ENCODE measurements around the gene NELFA. TPM values are rescaled to one million over a fixed set of nuclear protein-coding genes. Genes with fewer than 3 reads are reported as not detected.
A peak's percentile ranks its signal among the peaks of the same experiment; 100 is the strongest.

The NELFA gene
- total and polyA plus RNA-seq, 10 of the 15 experiments (the other 5 are each of a cell fraction or from before 2014, with no cell fraction given), result 0.39 to 38.6 (median 16.7) TPM

GRCh38 chr4:2008921-2009650 lies at the start of gene NELFA (continued):
- TF ChIP-seq ZBTB4 (CRISPR knock-in tag; IDR thresholded peaks at IDR 0.05), result 0 out of 2 replicates have a peak, but pooled peaks have one; percentile 33
- peak; percentile 85; the same call in 1 of the 2 replicates for TF ChIP-seq ASH2L (IDR thresholded peaks at IDR 0.05; ENCODE audit: borderline replicate concordance, low read depth)
- 0 out of 2 replicates have a peak, but pooled peaks have one; percentile 6 for TF ChIP-seq JUND (IDR thresholded peaks at IDR 0.05; ENCODE audit: low read depth, low read length)
- TF ChIP-seq ZZZ3 (IDR thresholded peaks at IDR 0.05; ENCODE audit: control insufficient read depth, insufficient read length, low read depth), result no peak
- TF ChIP-seq MYC (IDR thresholded peaks at IDR 0.05; ENCODE audit: insufficient read depth, insufficient read length, insufficient replicate concordance, low read length, severe bottlenecking), result peak; percentile 32
- peak; percentile 8 for TF ChIP-seq RELA (IDR thresholded peaks at IDR 0.05; ENCODE audit: borderline replicate concordance, partially characterized antibody)
- TF ChIP-seq SMAD5 (IDR thresholded peaks at IDR 0.05; ENCODE audit: low read depth), result 0 out of 2 replicates have a peak, but pooled peaks have one; percentile 18
- TF ChIP-seq CTCF (IDR thresholded peaks at IDR 0.05 in 2 of 3, conservative IDR thresholded peaks at IDR 0.05 in 1 of 3; ENCODE audit: control insufficient read depth in 2 of 3, extremely low read depth in 1 of 3, insufficient read depth in 1 of 3, low read depth in 3 of 3, low read length in 3 of 3), result peak in 2 of 3 experiments; percentile 1 to 30; a peak in 2 of 6 replicates
- TF ChIP-seq TBL1XR1 (IDR thresholded peaks at IDR 0.05; ENCODE audit: low read depth, low read length), result no peak
- TF ChIP-seq ESRRA (IDR thresholded peaks at IDR 0.05; ENCODE audit: low read length), result peak; percentile 41; the same call in 1 of the 2 replicates
- peak; percentile 54; the same call in 1 of the 2 replicates for TF ChIP-seq REST (IDR thresholded peaks at IDR 0.05; ENCODE audit: low read depth, low read length)
- no peak for TF ChIP-seq PAX5 (IDR thresholded peaks at IDR 0.05; ENCODE audit: borderline replicate concordance, low read depth, low read length)
- no peak; the same call in 1 of the 2 replicates for TF ChIP-seq RB1 (IDR thresholded peaks at IDR 0.05; ENCODE audit: borderline replicate concordance)
- peak; percentile 94; the same call in 1 of the 2 replicates for TF ChIP-seq RCOR1 (conservative IDR thresholded peaks at IDR 0.05; ENCODE audit: low read depth, low read length)
- TF ChIP-seq FOXM1 (IDR thresholded peaks at IDR 0.05; ENCODE audit: low read depth, low read length), result no peak
- TF ChIP-seq SRF (IDR thresholded peaks at IDR 0.05; ENCODE audit: low read depth in 2 of 2, low read length in 2 of 2), result peak in 1 of 2 experiments; percentile 77; a peak in 2 of 4 replicates
- TF ChIP-seq TCF12 (IDR thresholded peaks at IDR 0.05; ENCODE audit: low read depth, low read length), result peak; percentile 74; the same call in 1 of the 2 replicates
- TF ChIP-seq NFYB (IDR thresholded peaks at IDR 0.05; ENCODE audit: insufficient read depth, low read depth, low read length), result no peak

Data from GM12878 (cell line).